ENCODE results near the gene CCDC32.

The CCDC32 gene

DNA sequence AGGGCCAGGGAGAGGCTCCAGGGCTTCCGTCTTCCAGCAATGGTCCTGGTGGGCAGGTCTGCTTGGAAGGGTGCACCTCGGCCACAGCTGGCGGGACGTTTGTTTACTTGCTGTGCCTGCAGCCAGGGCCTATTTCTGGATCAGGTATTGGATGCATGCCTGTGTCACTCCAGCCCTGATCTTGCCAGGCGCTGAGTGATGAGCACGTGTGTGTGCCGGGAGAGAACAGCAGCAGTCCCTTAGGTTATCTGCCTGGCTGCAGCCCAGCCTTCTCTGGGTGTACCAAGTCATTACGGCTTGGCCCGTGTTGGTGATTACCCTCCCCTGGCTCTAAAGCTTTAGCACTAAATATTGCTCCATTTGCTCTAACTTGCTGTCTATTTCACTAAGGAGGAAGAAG is 14.9 kb downstream of the CCDC32 start:
- TF ChIP-seq, protein P1, sequence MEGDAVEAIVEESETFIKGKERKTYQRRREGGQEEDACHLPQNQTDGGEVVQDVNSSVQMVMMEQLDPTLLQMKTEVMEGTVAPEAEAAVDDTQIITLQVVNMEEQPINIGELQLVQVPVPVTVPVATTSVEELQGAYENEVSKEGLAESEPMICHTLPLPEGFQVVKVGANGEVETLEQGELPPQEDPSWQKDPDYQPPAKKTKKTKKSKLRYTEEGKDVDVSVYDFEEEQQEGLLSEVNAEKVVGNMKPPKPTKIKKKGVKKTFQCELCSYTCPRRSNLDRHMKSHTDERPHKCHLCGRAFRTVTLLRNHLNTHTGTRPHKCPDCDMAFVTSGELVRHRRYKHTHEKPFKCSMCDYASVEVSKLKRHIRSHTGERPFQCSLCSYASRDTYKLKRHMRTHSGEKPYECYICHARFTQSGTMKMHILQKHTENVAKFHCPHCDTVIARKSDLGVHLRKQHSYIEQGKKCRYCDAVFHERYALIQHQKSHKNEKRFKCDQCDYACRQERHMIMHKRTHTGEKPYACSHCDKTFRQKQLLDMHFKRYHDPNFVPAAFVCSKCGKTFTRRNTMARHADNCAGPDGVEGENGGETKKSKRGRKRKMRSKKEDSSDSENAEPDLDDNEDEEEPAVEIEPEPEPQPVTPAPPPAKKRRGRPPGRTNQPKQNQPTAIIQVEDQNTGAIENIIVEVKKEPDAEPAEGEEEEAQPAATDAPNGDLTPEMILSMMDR (conservative IDR thresholded peaks at IDR 0.05): no peak
- 0 out of 2 replicates have a peak overlapping the region, but pooled peaks have one; percentile 18 for H3K27ac ChIP-seq

DNA sequence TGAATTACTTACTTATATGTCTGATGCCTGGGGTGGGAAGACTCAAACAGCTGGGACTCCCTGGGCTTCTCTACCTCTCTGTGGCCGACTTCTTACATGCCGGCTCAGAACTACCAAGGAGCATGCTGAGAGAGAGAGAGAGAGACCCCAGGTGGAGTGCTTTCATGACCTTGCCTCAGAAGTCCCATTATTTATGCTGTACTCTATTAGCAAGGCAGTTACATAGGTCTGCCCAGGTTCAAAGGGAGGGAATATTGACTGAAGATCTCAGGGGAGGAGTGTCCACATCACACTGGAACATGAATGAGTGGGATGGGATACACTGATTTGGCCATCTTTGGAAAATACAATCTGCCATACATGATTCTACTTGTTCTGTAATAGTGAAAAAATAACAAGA is 16.2 kb downstream of the CCDC32 start:
- TF ChIP-seq, protein P1 (conservative IDR thresholded peaks at IDR 0.05): no peak

DNA sequence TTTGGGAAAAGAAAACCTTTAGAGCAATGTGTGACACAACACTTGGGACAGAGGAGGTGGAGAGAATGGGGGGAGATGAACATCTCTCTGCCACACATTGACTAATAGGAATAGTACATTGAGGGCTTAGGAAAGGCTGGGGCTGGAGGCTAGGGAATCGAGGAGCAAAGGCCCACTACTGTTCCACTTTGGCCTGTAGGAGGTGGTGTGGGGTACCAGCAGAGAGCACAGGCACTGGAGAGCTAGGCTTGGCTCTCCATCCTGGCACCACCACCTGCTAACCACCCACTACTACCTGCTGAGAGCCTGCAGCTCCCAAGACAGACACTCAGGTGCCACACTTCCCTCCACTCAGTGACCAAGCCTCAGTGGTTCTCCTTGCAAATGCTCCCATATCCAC is 19.4 kb downstream of the CCDC32 start:
- H3K27ac ChIP-seq: no peak overlapping the region
- TF ChIP-seq, protein P1 (conservative IDR thresholded peaks at IDR 0.05): no peak

More for the DNA sequence above, 16.2 kb downstream of the CCDC32 start:
- no peak overlapping the region for H3K27ac ChIP-seq

DNA sequence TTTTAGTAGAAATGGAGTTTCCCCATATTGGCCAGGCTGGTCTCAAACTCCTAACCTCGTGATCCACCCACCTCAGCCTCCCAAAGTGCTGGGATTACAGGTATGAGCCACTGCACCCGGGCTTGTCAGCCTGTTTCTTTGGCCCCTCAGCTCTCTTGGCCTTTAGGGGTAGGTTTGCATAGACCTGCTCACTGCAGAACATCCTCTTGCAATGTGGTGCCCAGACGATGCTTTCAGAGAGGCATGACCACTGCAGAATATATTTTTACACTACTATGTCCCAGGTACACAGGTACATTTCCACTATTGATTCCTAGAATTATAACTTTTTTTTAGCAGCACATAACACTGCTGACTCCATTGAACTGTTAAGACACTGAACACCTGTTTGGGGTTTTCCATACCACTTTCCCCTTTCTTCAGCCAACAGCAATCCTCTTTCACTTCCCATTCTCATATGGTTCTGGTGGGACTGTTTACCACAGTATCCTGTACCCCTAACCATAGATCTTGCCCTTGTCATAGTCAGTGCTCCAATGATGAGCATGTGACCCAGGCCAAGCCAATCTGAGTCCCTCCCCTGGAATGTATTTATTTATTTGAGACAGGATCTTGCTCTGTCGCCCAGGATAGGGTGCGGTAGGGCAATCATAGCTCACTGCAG is 21.1 kb downstream of the CCDC32 start:
- no peak overlapping the region for H3K27ac ChIP-seq
- TF ChIP-seq, protein P1 (conservative IDR thresholded peaks at IDR 0.05): no peak

DNA sequence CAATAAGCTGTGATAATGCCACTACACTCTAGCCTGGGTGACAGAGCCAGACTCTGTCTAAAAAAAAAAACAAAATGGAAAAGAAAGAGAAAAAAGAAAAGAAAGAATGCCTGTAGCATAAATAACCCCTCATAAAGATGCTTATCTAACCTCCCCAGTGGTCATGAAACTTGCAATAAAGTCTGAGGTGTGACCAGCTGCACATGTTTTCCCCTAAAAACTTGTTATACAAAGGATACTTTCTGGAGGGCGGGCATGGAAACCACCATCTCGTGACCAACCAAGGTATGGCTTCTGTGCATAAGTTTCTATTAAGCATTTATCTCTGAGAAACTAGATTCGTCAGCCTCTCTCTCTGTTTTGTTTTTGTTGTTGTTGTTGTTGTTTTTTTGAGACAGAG is 21.8 kb downstream of the CCDC32 start:
- no peak overlapping the region for H3K27ac ChIP-seq
- TF ChIP-seq, protein P1 (conservative IDR thresholded peaks at IDR 0.05): no peak

DNA sequence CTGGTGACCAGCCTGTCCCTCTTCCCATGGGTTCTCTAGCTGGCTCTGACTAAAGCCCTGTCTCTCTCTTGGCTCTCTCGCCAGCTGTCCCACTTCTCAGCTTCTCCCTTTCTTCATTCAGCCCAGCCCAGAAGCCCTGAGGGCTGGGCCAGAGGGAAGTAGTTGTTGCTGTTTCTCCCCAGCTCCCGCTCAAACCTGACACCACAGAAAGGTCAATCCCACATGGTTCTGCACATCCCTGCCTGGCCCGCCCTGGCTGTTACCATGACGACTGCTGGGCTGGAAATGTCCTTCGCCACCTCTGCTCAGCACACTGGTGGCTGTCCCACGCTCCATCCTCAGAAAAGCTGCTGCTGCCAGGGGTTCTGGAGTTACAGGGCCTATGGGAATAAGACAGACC is 25.9 kb downstream of the CCDC32 start:
- H3K27ac ChIP-seq: no peak overlapping the region
- TF ChIP-seq, protein P1 (conservative IDR thresholded peaks at IDR 0.05): no peak

DNA sequence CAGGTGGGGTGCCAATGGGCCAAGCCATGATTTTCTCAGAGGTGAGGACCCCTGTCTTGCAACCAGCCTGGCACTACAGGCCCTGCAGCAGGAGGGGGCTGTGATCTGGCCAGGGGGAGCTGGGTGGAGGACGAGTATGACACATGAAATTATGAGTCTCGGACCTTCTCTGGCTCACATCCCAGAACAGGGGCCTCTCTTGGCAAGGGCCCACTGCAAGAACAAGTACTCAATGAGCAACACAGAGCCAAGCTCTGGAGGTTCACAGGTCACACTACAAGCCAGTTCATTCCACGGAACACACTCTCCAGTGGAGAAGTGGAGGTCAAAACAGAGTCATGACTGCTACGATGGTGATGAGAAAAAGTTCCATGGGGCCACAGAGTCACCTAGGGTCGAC is 28.3 kb downstream of the CCDC32 start:
- TF ChIP-seq, protein P1 (conservative IDR thresholded peaks at IDR 0.05): no peak
- H3K27ac ChIP-seq: no peak overlapping the region
